ENCODE results near the gene LOC128125822.
"Not testable (repeated sequence)": the region's sequence is repeated elsewhere in the genome, so short reads cannot be mapped to it uniquely, and the experiment has no call there.

Gene LOC128125822

DNA sequence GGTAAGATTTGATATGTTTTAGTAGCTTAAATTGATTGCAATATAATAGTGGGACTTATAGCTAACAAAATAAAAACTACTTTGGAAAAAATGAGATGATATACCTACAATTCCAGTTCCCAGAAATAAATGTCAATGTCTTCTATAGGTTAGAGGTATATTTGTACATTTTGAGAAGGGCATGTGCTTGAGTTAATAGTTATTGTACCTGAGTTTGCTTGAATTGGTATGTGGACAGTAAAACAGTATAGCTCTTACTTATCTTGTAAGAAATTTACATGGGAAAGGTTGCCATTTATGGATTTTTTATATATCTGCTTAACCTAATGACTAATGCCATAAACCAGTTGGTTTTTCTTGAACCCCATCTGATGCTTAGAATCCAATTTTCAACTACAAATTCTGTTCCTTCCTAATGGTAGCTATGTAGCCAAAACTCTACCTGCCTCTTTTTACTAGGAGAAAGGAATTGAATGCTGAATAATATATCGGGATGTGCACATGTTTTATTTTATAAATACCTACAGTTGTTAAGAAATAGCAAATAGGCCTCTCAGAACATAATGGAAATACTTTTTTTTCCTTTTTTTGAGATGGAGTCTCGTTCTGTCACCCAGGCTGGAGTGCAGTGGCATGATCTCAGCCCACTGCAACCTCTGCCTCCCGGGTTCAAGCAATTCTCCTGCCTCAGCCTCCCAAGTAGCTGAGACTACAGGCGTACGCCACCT is 4.9 kb downstream of the LOC128125822 start:
- Mint-ChIP-seq H3K27me3 (no peaks in the 10 kb centered on the region), H3K4me1 (peaks cover 13 to 34% (median 29%) of the 10 kb centered on the region in 4 donors), H3K27ac (peak overlapping the region in 2 of 10 donors; percentile 8 to 21), H3K36me3 (peaks cover 11 to 47% (median 18%) of the 10 kb centered on the region in 3 donors), H3K4me3 (no peak overlapping the region), H3K9me3 (no peaks in the 10 kb centered on the region)
- ATAC-seq (no peak), DNase-seq (no peak)
- POLR2A ChIA-PET: no interaction called here

DNA sequence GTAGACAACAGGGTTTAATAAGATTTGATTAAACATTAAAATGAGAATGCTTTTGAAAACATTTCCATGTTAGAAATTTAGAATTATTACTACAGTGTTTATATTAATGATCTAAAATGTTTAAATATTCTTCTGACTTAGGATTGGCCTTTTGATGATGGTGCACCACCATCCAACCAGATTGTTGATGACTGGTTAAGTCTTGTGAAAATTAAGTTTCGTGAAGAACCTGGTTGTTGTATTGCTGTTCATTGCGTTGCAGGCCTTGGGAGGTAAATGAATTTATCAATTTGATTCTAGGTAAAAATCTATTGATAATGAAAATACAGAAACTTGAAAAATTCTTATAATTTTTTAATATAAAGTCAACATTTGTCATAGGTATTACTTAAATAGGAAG is 6.5 kb downstream of the LOC128125822 start:
- Mint-ChIP-seq H3K36me3 (peaks cover 11 to 55% (median 23%) of the 10 kb centered on the region in 3 donors), H3K4me3 (no peak overlapping the region), H3K4me1 (peaks cover 13 to 33% (median 26%) of the 10 kb centered on the region in 4 donors), H3K9me3 (no peaks in the 10 kb centered on the region), H3K27me3 (no peaks in the 10 kb centered on the region), H3K27ac (no peak overlapping the region)
- ATAC-seq (no peak), DNase-seq (no peak)
- POLR2A ChIA-PET: no interaction called here

DNA sequence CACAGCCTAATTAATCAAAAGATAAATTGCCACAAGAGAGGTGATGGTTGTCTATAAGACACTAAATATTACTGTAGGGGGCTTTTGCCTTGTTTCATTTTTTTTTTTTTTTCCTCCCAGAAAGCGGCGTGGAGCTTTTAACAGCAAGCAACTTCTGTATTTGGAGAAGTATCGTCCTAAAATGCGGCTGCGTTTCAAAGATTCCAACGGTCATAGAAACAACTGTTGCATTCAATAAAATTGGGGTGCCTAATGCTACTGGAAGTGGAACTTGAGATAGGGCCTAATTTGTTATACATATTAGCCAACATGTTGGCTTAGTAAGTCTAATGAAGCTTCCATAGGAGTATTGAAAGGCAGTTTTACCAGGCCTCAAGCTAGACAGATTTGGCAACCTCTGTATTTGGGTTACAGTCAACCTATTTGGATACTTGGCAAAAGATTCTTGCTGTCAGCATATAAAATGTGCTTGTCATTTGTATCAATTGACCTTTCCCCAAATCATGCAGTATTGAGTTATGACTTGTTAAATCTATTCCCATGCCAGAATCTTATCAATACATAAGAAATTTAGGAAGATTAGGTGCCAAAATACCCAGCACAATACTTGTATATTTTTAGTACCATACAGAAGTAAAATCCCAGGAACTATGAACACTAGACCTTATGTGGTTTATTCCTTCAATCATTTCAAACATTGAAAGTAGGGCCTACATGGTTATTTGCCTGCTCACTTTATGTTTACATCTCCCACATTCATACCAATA is 7.8 kb downstream of the LOC128125822 start:
- Mint-ChIP-seq H3K27me3 (no peaks in the 10 kb centered on the region), H3K4me1 (peaks cover 4 to 19% (median 13%) of the 10 kb centered on the region in 4 donors), H3K9me3 (no peaks in the 10 kb centered on the region), H3K27ac (peak overlapping the region in 2 of 10 donors; percentile 18 to 43), H3K4me3 (peak overlapping the region in 1 of 10 donors; percentile 20), H3K36me3 (peaks cover 11 to 55% (median 23%) of the 10 kb centered on the region in 3 donors)
- no peak for DNase-seq
- POLR2A ChIA-PET: interaction anchor here (0.6 kb wide), 1 partner anchor 21 kb away, joined by 3 read pairs; no protein-coding TSS in a partner anchor
- ATAC-seq: no peak

- POLR2A ChIA-PET: no interaction called here
Observed at GRCh38 chr6:63580704-63580961, 8.4 kb downstream of the LOC128125822 start.

DNA sequence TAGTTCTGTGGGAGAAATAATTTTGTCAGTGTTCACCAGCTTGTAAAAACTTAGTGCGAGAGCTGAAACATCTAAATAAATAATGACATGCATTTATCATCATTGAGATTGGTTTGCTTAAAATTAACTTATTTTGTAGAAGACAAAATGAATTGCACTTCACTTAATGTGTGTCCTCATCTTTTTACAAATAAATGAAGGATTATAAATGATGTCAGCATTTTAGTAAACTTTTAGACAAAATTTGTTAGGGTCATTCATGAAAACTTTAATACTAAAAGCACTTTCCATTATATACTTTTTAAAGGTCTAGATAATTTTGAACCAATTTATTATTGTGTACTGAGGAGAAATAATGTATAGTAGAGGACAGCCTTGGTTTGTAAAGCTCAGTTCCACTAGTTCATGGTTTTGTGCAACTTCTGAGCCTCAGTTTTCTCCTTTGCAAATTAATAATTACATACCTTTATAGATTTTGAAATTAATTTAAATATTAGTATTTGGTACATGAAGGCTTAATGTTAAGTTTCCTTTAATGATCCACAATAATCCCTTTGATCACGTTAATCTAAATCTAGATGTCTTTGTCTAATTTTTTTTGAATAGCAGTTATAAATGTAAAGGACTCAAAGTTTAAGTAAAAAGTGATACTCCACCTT is 9.2 kb downstream of the LOC128125822 start:
- POLR2A ChIA-PET: no interaction called here
- H3K36me3 Mint-ChIP-seq: peaks cover 11 to 51% (median 19%) of the 10 kb centered on the region in 3 donors
- DNase-seq: no peak
- H3K27me3 Mint-ChIP-seq: no peaks in the 10 kb centered on the region
- peak overlapping the region in 1 of 10 donors; percentile 46 for H3K27ac Mint-ChIP-seq
- H3K4me3 Mint-ChIP-seq: no peak overlapping the region
- H3K9me3 Mint-ChIP-seq: no peaks in the 10 kb centered on the region
- H3K4me1 Mint-ChIP-seq: peaks cover 0 to 8% (median 6%) of the 10 kb centered on the region in 4 donors
- no peak for ATAC-seq

More at GRCh38 chr6:63580704-63580961, 8.4 kb downstream of the LOC128125822 start:
- peak overlapping the region in 1 of 10 donors; percentile 20 for H3K4me3 Mint-ChIP-seq
- H3K27me3 Mint-ChIP-seq: no peaks in the 10 kb centered on the region
- H3K36me3 Mint-ChIP-seq: peaks cover 11 to 55% (median 23%) of the 10 kb centered on the region in 3 donors
- no peaks in the 10 kb centered on the region for H3K9me3 Mint-ChIP-seq
- DNase-seq: no peak
- peak overlapping the region in 2 of 10 donors; percentile 18 to 43 for H3K27ac Mint-ChIP-seq
- peaks cover 4 to 15% (median 11%) of the 10 kb centered on the region in 4 donors for H3K4me1 Mint-ChIP-seq
- no peak for ATAC-seq

DNA sequence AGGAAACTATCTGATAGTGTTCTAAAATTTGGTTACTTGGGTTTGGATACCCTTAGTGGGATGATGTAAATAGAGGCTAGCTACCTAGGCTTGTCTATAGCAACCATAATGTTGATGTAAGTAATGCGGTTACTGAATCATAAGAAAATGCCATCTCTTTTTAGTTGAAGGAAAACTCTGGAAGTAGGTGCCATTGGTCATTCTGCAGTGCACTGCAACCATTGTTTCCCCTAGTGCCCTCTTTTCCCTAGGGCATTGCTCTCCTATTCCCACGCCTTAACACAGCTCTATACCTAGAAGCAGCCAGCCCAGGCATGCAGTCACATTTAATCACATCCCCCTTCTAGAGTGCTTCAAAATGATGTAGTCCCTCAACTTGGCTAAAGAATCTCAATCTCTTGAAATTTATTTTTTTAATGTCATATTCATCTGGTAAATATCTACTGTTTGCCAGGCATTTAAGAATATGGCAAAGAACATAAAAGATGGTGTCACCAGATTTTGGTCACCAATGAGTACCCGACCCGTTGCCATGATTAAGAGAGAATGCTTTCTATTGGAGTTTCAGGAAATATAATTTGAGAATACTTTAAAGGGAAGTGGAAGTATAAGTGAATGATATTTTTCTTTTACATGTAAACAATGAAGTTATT is 10.4 kb downstream of the LOC128125822 start:
- POLR2A ChIA-PET: no interaction called here
- H3K9me3 Mint-ChIP-seq: no peaks in the 10 kb centered on the region
- H3K27me3 Mint-ChIP-seq: peaks cover 0 to 10% (median 2%) of the 10 kb centered on the region in 5 donors
- no peak overlapping the region for H3K4me3 Mint-ChIP-seq
- ATAC-seq (peak in 1 of 2 donors; percentile 31), DNase-seq (no peak)
- H3K27ac Mint-ChIP-seq: peak overlapping the region in 2 of 10 donors; percentile 5 to 41
- no peaks in the 10 kb centered on the region for H3K4me1 Mint-ChIP-seq
- peaks cover 11 to 39% (median 14%) of the 10 kb centered on the region in 3 donors for H3K36me3 Mint-ChIP-seq

- POLR2A ChIA-PET: no interaction called here
- H3K9me3 Mint-ChIP-seq: no peaks in the 10 kb centered on the region
- DNase-seq: no peak
- H3K4me1 Mint-ChIP-seq: no peaks in the 10 kb centered on the region
- no peak overlapping the region for H3K4me3 Mint-ChIP-seq
- ATAC-seq: peak in 1 of 2 donors; percentile 10
- peaks cover 2 to 10% (median 3%) of the 10 kb centered on the region in 5 donors for H3K27me3 Mint-ChIP-seq
- H3K36me3 Mint-ChIP-seq: peaks cover 11 to 33% (median 14%) of the 10 kb centered on the region in 3 donors
- H3K27ac Mint-ChIP-seq: no peak overlapping the region
Observed at GRCh38 chr6:63584125-63584514, 11.8 kb downstream of the LOC128125822 start.

DNA sequence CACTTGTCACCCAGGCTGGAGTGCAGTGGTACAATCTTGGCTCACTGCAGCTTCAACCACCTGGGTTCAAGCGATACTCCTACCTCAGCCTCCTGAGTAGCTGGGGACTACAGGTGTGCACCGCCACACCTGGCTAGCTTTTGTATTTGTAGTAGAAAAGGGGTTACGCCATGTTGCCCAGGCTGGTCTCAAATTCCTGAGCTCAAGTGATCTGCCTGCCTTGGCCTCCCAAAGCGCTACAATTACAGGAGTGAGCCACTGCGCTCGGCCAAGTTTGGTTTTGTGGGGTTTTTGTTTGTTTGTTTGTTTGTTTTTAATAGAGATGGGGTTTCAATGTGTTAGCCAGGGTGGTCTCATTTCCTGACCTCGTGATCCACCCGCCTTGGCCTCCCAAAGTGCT is 12.3 kb downstream of the LOC128125822 start:
- ATAC-seq (no peak), DNase-seq (no peak)
- POLR2A ChIA-PET: no interaction called here
- H3K36me3 Mint-ChIP-seq: peaks cover 10 to 30% (median 14%) of the 10 kb centered on the region in 3 donors
- H3K4me3 Mint-ChIP-seq: no peak overlapping the region
- H3K27ac Mint-ChIP-seq: no peak overlapping the region
- peaks cover 2 to 10% (median 3%) of the 10 kb centered on the region in 5 donors for H3K27me3 Mint-ChIP-seq
- H3K9me3 Mint-ChIP-seq: no peaks in the 10 kb centered on the region
- no peaks in the 10 kb centered on the region for H3K4me1 Mint-ChIP-seq

GRCh38 chr6:63585652-63586051 is 13.4 kb downstream of the LOC128125822 start:
- POLR2A ChIA-PET, H3K27me3 Mint-ChIP-seq, H3K9me3 Mint-ChIP-seq, H3K4me3 Mint-ChIP-seq, H3K4me1 Mint-ChIP-seq, H3K27ac Mint-ChIP-seq, ATAC-seq, DNase-seq: not testable (repeated sequence)
- H3K36me3 Mint-ChIP-seq: peaks cover 1 to 20% (median 9%) of the 10 kb centered on the region in 3 donors

GRCh38 chr6:63589952-63590411 is 17.7 kb downstream of the LOC128125822 start:
- no peaks in the 10 kb centered on the region for H3K36me3 Mint-ChIP-seq
- POLR2A ChIA-PET: no interaction called here
- H3K4me1 Mint-ChIP-seq: no peaks in the 10 kb centered on the region
- no peak overlapping the region for H3K4me3 Mint-ChIP-seq
- H3K27me3 Mint-ChIP-seq: peaks cover 2 to 10% (median 3%) of the 10 kb centered on the region in 5 donors
- no peaks in the 10 kb centered on the region for H3K9me3 Mint-ChIP-seq
- DNase-seq (no peak), ATAC-seq (no peak)
- no peak overlapping the region for H3K27ac Mint-ChIP-seq

GRCh38 chr6:63592886-63593285 is 20.6 kb downstream of the LOC128125822 start:
- POLR2A ChIA-PET: no interaction called here
- Mint-ChIP-seq H3K27me3 (peaks cover 0 to 5% (median 1%) of the 10 kb centered on the region in 5 donors), H3K4me3 (no peak overlapping the region), H3K27ac (no peak overlapping the region), H3K36me3 (no peaks in the 10 kb centered on the region), H3K4me1 (peaks cover 2 to 3% (median 2%) of the 10 kb centered on the region in 4 donors), H3K9me3 (no peaks in the 10 kb centered on the region)
- DNase-seq (no peak), ATAC-seq (no peak)
